ENCODE results near the gene RAB10. TPM values are rescaled to one million over a fixed set of nuclear protein-coding genes. Genes with fewer than 3 reads are reported as not detected.

Gene RAB10
- total and polyA plus RNA-seq, 2 of the 4 experiments (the other 2 are of a cell fraction), result 30.1 to 77.1 TPM

DNA sequence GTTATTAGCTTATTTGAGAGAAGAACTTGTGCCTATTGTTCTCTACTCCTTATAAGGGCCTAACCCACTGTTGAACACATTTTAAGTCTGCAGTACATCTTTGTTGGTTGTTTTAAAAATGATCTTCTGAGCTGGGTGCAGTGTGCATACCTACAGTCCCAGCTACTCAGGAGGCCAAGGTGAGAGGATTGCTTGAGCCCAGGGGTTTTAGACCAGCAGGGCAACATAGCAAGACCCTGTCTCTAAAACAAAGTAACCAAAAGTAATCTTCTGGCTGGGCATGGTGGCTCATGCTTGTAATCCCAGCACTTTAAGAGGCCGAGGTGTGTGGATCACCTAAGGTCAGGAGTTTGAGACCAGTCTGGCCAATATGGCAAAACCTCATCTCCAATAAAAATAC is 25.8 kb upstream of the RAB10 start:
- no peak overlapping the region for H2BK5ac ChIP-seq (ENCODE audit: low read depth, low read length, poor library complexity, severe bottlenecking)
- H2AK9ac ChIP-seq (replicated peaks; ENCODE audit: low read depth, low read length, poor library complexity), result no peak overlapping the region
- no peaks in the 10 kb centered on the region; the same call in 1 of the 2 replicates for H3K27me3 ChIP-seq (ENCODE audit: control insufficient read depth, insufficient read depth, low read length)
- in situ Hi-C loops (cut with MboI; ENCODE audit: low sequenced_read_pairs), result no loop called here
- H3K27ac ChIP-seq (ENCODE audit: insufficient read depth, low read length), result no peak overlapping the region
- H3K9ac ChIP-seq (ENCODE audit: low read depth, low read length), result no peak overlapping the region
- H3K79me1 ChIP-seq (ENCODE audit: low read depth in 1 of 2, low read length in 2 of 2), result no peaks in the 10 kb centered on the region; a peak in 1 of 4 replicates
- no peak for ATAC-seq (ENCODE audit: low read depth)
- H4K5ac ChIP-seq (ENCODE audit: low read depth, low read length), result no peak overlapping the region
- WGBS, 2 experiments (ENCODE audit: extremely low coverage in 2 of 2, insufficient read length in 1 of 2), result no CpG with 5 or more reads among the region's 1 CpG
- intact Hi-C loops (cut with micrococcal nuclease), result no loop called here
- TF ChIP-seq, protein P1, sequence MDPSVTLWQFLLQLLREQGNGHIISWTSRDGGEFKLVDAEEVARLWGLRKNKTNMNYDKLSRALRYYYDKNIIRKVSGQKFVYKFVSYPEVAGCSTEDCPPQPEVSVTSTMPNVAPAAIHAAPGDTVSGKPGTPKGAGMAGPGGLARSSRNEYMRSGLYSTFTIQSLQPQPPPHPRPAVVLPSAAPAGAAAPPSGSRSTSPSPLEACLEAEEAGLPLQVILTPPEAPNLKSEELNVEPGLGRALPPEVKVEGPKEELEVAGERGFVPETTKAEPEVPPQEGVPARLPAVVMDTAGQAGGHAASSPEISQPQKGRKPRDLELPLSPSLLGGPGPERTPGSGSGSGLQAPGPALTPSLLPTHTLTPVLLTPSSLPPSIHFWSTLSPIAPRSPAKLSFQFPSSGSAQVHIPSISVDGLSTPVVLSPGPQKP (IDR thresholded peaks at IDR 0.05; ENCODE audit: borderline replicate concordance, low read depth, low read length), result no peak
- TF ChIP-seq POLR2A (IDR thresholded peaks at IDR 0.05; ENCODE audit: low read depth, low read length) (no peak), MXI1 (IDR thresholded peaks at IDR 0.05; ENCODE audit: borderline replicate concordance, low read depth, low read length) (no peak), MAFK (IDR thresholded peaks at IDR 0.05; ENCODE audit: low read depth, low read length) (no peak), MAZ (IDR thresholded peaks at IDR 0.05; ENCODE audit: borderline replicate concordance, low read depth, low read length) (no peak), RAD21 (IDR thresholded peaks at IDR 0.05; ENCODE audit: low read length) (no peak), FOS (IDR thresholded peaks at IDR 0.05; ENCODE audit: low read depth, low read length) (no peak), CTCF (conservative IDR thresholded peaks at IDR 0.05; ENCODE audit: low read depth, low read length) (no peak), BHLHE40 (IDR thresholded peaks at IDR 0.05; ENCODE audit: low read depth, low read length) (no peak), RFX5 (IDR thresholded peaks at IDR 0.05; ENCODE audit: low read depth, low read length) (no peak), CHD1 (IDR thresholded peaks at IDR 0.05; ENCODE audit: low read depth, low read length) (no peak), NFE2L2 (IDR thresholded peaks at IDR 0.05; ENCODE audit: low read depth, low read length) (no peak)
- H2BK120ac ChIP-seq (ENCODE audit: low read depth, low read length), result no peak overlapping the region
- peaks cover 5% of the 10 kb centered on the region for H4K20me1 ChIP-seq (ENCODE audit: insufficient read depth, low read length)
- ChIA-PET CTCF (no interaction called here), POLR2A (ENCODE audit: unreplicated experiment) (no interaction called here)
- DNase-seq, result no peak
- H2AFZ ChIP-seq (replicated peaks; ENCODE audit: low read length, poor library complexity), result no peak overlapping the region
- no peaks in the 10 kb centered on the region for H3K9me3 ChIP-seq (ENCODE audit: control insufficient read depth, insufficient read depth, low read length)
- peaks cover 14% of the 10 kb centered on the region for H3K9me1 ChIP-seq (ENCODE audit: insufficient read depth, low read length)
- no peak overlapping the region for H3K56ac ChIP-seq (ENCODE audit: extremely low read depth, insufficient read depth, low read length)
- no peak overlapping the region for H3K4me3 ChIP-seq (ENCODE audit: insufficient read depth, low read depth, low read length)
- H3K18ac ChIP-seq (ENCODE audit: low read depth, low read length), result no peak overlapping the region
- no peak overlapping the region for H3K23ac ChIP-seq (ENCODE audit: low read depth, low read length)
- H3K36me3 ChIP-seq (ENCODE audit: control insufficient read depth, insufficient read depth, low read length), result no peaks in the 10 kb centered on the region
- no peak overlapping the region for H3K4me2 ChIP-seq (ENCODE audit: low read depth, low read length)
- no peak overlapping the region for H3K14ac ChIP-seq (replicated peaks; ENCODE audit: low read depth, low read length)
- H3K4me1 ChIP-seq (ENCODE audit: control insufficient read depth, insufficient read depth, low read length), result peaks cover 16% of the 10 kb centered on the region
- H2BK20ac ChIP-seq (ENCODE audit: low read depth, low read length), result no peak overlapping the region; the same call in 1 of the 2 replicates
- H3K4ac ChIP-seq (ENCODE audit: low read depth, low read length), result 0 out of 2 replicates have a peak overlapping the region, but pooled peaks have one; percentile 5
- no TSS peak for BruUV-seq (replicated peaks)
- no peak overlapping the region for H2AK5ac ChIP-seq (ENCODE audit: low read depth, low read length)
- H4K91ac ChIP-seq (ENCODE audit: insufficient read depth, low read depth, low read length), result no peak overlapping the region
- no peak overlapping the region for H2BK15ac ChIP-seq (ENCODE audit: low read depth, low read length)
- H4K8ac ChIP-seq (ENCODE audit: low read depth in 2 of 2, low read length in 2 of 2), result no peak overlapping the region
- dilution Hi-C loops (cut with HindIII; ENCODE audit: low sequenced_read_pairs, unreplicated experiment), result no loop called here
